ENCODE results near the gene DTNBP1.
A peak's percentile ranks its signal among the peaks of the same experiment; 100 is the strongest.

DNA sequence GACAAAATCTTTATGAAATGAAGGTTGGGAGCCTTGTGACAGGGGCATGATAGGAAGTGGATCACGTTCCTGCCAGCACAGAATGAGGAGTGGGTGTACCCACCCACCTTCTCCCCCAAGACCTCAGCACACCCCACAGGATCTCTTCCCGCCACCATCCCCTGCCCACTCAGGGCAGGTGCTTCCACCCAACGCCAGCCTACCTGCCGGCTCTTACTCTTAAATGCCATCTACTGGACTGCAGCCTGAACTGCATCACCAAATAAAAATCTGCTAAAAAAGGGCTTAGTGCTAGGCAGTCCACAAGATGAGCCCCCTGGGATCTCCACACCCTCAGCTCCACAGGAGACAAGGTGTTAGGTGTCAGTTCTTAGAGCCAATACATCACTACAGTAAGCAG lies 20.6 kb downstream of the DTNBP1 start:
- TF ChIP-seq, protein P1, sequence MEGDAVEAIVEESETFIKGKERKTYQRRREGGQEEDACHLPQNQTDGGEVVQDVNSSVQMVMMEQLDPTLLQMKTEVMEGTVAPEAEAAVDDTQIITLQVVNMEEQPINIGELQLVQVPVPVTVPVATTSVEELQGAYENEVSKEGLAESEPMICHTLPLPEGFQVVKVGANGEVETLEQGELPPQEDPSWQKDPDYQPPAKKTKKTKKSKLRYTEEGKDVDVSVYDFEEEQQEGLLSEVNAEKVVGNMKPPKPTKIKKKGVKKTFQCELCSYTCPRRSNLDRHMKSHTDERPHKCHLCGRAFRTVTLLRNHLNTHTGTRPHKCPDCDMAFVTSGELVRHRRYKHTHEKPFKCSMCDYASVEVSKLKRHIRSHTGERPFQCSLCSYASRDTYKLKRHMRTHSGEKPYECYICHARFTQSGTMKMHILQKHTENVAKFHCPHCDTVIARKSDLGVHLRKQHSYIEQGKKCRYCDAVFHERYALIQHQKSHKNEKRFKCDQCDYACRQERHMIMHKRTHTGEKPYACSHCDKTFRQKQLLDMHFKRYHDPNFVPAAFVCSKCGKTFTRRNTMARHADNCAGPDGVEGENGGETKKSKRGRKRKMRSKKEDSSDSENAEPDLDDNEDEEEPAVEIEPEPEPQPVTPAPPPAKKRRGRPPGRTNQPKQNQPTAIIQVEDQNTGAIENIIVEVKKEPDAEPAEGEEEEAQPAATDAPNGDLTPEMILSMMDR (IDR thresholded peaks at IDR 0.05; ENCODE audit: low read length) = peak; percentile 57
- no peak for TF ChIP-seq EZH2 (optimal IDR thresholded peaks at IDR 0.05; ENCODE audit: low read depth, low read length)
